ENCODE data around the gene ZSCAN5B. TPM values are rescaled to one million over a fixed set of nuclear protein-coding genes. Genes with fewer than 3 reads are reported as not detected.
A peak's percentile ranks its signal among the peaks of the same experiment; 100 is the strongest.
"Not testable (repeated sequence)": the region's sequence is repeated elsewhere in the genome, so short reads cannot be mapped to it uniquely, and the experiment has no call there.

Gene ZSCAN5B, protein sequence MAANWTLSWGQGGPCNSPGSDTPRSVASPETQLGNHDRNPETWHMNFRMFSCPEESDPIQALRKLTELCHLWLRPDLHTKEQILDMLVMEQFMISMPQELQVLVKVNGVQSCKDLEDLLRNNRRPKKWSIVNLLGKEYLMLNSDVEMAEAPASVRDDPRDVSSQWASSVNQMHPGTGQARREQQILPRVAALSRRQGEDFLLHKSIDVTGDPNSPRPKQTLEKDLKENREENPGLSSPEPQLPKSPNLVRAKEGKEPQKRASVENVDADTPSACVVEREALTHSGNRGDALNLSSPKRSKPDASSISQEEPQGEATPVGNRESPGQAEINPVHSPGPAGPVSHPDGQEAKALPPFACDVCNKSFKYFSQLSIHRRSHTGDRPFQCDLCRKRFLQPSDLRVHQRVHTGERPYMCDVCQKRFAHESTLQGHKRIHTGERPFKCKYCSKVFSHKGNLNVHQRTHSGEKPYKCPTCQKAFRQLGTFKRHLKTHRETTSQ
- under 1 TPM in 1 of 2 donors, not detected in 1; 0.24 TPM for total RNA-seq

- H3K4me3 Mint-ChIP-seq; H3K27ac Mint-ChIP-seq; H3K9me3 Mint-ChIP-seq; H3K27me3 Mint-ChIP-seq; H3K36me3 Mint-ChIP-seq (ENCODE audit: low read depth); ATAC-seq (replicated peaks); H3K4me1 Mint-ChIP-seq: not testable (repeated sequence)
These were observed at the start of gene ZSCAN5B for GRCh38 chr19:56197646-56198045. ZSCAN5B (minus strand) TSS chr19:56197783; CDS start chr19:56193052, 4,731 bp downstream.

DNA sequence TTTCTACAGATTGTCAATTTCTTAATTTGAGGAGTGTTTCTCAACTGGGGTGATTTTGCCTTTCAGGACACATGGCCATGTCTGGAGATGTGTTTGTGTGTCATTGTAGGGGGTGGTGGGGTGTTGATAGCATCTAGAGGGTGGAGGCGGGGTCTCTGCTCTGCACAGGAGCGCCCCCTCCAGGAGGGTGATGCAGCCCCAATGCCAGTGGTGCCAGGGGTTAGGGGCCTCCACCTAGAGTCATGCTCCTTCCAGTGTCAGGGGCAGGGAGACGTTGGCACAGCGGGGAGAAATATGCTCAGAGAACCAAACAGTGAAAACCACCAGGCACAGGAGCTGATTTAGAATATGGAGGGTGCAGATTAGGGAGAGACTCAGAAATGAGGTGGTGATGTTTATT lies 48.2 kb upstream of the ZSCAN5B start:
- not testable (repeated sequence) for H3K4me1 Mint-ChIP-seq; H3K36me3 Mint-ChIP-seq (ENCODE audit: low read depth); ATAC-seq (replicated peaks); H3K27me3 Mint-ChIP-seq; H3K27ac Mint-ChIP-seq; H3K4me3 Mint-ChIP-seq; H3K9me3 Mint-ChIP-seq

- H3K9me3 Mint-ChIP-seq: no peaks in the 10 kb centered on the region
- H3K4me1 Mint-ChIP-seq: no peaks in the 10 kb centered on the region
- H3K27ac Mint-ChIP-seq: no peak overlapping the region
- no peak overlapping the region for H3K4me3 Mint-ChIP-seq
- no peaks in the 10 kb centered on the region for H3K36me3 Mint-ChIP-seq (ENCODE audit: low read depth)
- no peak for ATAC-seq (replicated peaks)
- no peaks in the 10 kb centered on the region for H3K27me3 Mint-ChIP-seq
These were observed 47.6 kb upstream of the ZSCAN5B start for GRCh38 chr19:56245121-56245740.

DNA sequence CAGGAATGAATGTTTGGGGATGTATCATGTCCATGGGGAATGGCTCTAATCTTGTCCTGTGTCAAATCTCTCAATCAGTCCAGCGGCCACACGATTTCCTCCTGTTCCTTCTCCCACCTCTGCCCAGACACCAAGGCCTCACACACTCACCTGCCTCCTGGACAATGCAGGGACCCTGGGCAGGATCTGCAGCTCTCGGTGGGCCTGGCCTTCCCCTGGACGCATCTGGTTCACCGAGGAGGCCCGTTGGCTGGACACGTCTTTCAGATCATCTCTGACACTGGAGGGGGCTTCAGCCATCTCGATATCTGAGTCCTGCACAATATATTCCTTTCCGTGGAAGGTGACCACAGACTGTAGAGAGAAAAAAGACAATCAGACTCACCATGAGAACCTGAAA lies 25.9 kb upstream of the ZSCAN5B start:
- no peak for ATAC-seq (replicated peaks)
- Mint-ChIP-seq H3K27ac (no peak overlapping the region), H3K27me3 (no peaks in the 10 kb centered on the region), H3K9me3 (no peaks in the 10 kb centered on the region), H3K4me1 (no peaks in the 10 kb centered on the region), H3K36me3 (ENCODE audit: low read depth) (peaks cover 23% of the 10 kb centered on the region), H3K4me3 (no peak overlapping the region)

DNA sequence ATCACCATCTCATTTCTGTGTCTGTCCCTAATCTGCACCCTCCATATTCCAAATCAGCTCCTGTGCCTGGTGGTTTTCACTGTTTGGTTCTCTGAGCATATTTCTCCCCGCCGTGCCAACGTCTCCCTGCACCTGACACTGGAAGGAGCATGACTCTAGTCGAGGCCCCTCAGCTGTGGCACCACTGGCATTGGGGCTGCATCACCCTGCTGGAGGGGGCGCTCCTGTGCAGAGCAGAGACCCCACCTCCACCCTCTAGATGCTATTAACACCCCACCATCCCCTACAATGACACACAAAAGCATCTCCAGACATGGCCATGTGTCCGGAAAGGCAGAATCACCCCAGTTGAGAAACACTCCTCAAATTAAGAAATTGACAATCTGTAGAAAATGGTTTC lies 25.3 kb upstream of the ZSCAN5B start:
- Mint-ChIP-seq H3K4me3 (no peak overlapping the region), H3K36me3 (ENCODE audit: low read depth) (peaks cover 23% of the 10 kb centered on the region), H3K27ac (no peak overlapping the region), H3K4me1 (no peaks in the 10 kb centered on the region), H3K9me3 (no peaks in the 10 kb centered on the region), H3K27me3 (peaks cover 3% of the 10 kb centered on the region)
- ATAC-seq (replicated peaks): no peak

- no peaks in the 10 kb centered on the region for H3K9me3 Mint-ChIP-seq
These were observed 24.3 kb upstream of the ZSCAN5B start for GRCh38 chr19:56221851-56222250.

GRCh38 chr19:56221442-56221841 lies 23.9 kb upstream of the ZSCAN5B start:
- H3K27ac Mint-ChIP-seq; H3K27me3 Mint-ChIP-seq; ATAC-seq (replicated peaks); H3K4me3 Mint-ChIP-seq; H3K4me1 Mint-ChIP-seq; H3K9me3 Mint-ChIP-seq: not testable (repeated sequence)
- H3K36me3 Mint-ChIP-seq (ENCODE audit: low read depth): peaks cover 23% of the 10 kb centered on the region

More at GRCh38 chr19:56221851-56222250, 24.3 kb upstream of the ZSCAN5B start:
- Mint-ChIP-seq H3K36me3 (ENCODE audit: low read depth) (peaks cover 23% of the 10 kb centered on the region), H3K27me3 (peaks cover 4% of the 10 kb centered on the region), H3K4me1 (no peaks in the 10 kb centered on the region), H3K4me3 (no peak overlapping the region), H3K27ac (no peak overlapping the region)
- ATAC-seq (replicated peaks): no peak

DNA sequence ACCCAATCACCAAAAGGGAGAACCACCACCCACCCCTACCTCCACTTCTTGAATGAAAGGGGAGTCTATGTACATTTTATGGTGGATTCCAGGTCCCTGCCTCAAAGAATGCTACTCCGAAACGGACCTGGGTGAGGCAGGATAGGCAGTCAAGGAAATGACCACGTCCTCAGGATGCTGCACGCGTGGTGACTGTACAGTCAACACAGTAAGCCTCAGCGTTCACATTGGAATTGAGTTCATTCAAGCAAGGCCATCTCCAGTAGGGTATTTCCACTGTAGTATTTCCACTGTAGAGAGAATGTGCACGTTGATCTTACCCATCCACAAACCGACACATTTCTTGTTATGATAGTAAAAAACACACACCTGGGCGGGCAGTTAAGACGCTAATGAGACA lies 21.4 kb upstream of the ZSCAN5B start:
- no peak for ATAC-seq (replicated peaks)
- Mint-ChIP-seq H3K36me3 (ENCODE audit: low read depth) (peaks cover 22% of the 10 kb centered on the region), H3K9me3 (no peaks in the 10 kb centered on the region)

DNA sequence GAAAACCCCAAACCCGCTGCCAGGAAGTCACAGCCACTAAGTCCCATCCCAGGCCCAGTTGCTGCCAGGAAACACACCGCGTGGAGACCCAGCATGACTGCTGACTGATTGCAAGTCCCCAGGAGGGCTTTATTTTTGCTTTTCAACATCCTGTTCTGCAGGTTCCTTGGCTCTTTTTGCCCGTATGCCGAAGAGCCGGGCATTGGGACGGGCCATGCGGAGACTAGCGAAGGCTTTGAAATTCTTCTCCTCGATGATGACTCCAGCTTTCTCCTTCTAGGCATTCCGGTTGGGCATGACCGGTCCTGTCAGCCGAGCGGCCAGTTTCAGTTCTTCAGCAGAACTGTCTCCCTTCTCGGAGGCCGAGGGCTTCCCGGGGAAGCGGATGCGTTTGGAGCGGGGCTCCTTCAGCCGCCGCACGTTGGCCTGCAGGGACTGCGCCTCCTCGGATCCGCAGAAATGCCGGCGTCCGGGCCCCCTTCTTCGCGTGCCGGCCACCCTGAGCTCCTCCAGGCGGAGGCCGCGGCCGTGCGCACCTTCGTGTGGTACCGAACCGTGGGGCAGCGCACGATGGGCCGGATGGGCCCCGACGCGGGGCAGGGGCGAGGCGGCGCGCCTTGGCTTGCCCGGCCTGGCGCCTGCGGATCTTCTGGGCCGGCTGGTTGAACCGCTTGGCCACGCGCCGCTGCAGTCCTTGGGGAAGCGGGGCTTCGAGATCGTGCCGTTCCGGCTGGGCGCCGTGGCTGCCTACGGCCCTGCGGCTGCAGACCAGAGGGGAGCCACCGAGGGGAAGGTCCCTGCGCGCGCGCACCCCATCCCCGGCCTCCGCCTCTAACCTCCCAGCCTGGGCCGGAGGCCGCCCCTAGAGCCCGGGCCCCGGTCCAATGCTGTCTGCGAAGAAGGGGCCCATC lies 19.7 kb upstream of the ZSCAN5B start:
- peaks cover 8% of the 10 kb centered on the region for H3K36me3 Mint-ChIP-seq (ENCODE audit: low read depth)
- no peak for ATAC-seq (replicated peaks)
- no peaks in the 10 kb centered on the region for H3K9me3 Mint-ChIP-seq
- peaks cover 18% of the 10 kb centered on the region for H3K27me3 Mint-ChIP-seq
- H3K27ac Mint-ChIP-seq: no peak overlapping the region
- H3K4me3 Mint-ChIP-seq: peak overlapping the region; percentile 21
- H3K4me1 Mint-ChIP-seq: no peaks in the 10 kb centered on the region

More for the DNA sequence above, 21.4 kb upstream of the ZSCAN5B start:
- Mint-ChIP-seq H3K27me3 (peaks cover 14% of the 10 kb centered on the region), H3K27ac (no peak overlapping the region), H3K4me1 (no peaks in the 10 kb centered on the region), H3K4me3 (no peak overlapping the region)

GRCh38 chr19:56211718-56212117 lies 14.1 kb upstream of the ZSCAN5B start:
- H3K9me3 Mint-ChIP-seq: no peaks in the 10 kb centered on the region
- H3K27me3 Mint-ChIP-seq: peaks cover 17% of the 10 kb centered on the region
- H3K4me1 Mint-ChIP-seq: no peaks in the 10 kb centered on the region
- ATAC-seq (replicated peaks): no peak
- no peak overlapping the region for H3K27ac Mint-ChIP-seq
- no peak overlapping the region for H3K4me3 Mint-ChIP-seq
- H3K36me3 Mint-ChIP-seq (ENCODE audit: low read depth): no peaks in the 10 kb centered on the region

DNA sequence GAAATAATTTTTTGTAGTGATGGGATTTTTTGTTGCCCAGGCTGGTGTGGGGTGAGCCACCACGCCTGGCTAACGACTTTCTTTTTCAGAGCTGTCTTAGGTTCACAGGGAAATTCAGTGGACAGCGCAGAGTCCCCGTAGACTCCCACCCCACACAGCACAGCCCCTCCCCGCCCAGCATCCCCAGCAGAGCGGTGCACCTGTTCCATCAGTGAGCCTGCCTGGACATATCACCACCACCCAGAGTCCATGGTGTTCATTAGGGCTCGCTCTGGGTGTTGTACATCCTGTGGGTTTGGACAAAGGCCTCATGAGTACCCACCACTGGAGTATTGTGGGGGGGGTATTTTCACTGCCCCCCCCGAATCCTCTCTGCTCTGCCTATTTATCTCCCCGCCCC lies 12.5 kb upstream of the ZSCAN5B start:
- H3K4me1 Mint-ChIP-seq; H3K4me3 Mint-ChIP-seq; ATAC-seq (replicated peaks); H3K36me3 Mint-ChIP-seq (ENCODE audit: low read depth); H3K27ac Mint-ChIP-seq; H3K9me3 Mint-ChIP-seq: not testable (repeated sequence)
- H3K27me3 Mint-ChIP-seq: peaks cover 19% of the 10 kb centered on the region

DNA sequence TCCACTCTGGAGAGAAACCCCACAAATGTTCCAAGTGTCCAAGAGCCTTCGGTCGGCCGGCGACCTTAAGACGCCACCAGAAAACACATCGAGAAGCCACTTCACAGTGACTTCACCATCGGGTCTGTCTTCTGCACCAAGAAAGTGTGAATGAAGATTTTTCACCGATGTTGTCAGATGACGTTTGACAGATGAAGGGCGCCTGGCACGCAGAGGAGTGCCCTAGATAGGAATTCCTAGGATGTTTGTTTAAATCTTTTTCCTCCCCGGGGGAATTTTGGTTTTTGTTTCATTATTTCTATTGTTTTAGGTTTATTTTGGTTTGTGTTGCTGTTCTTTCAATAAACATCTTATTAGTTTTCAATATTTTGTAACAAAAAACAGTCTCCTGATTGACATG lies 11.5 kb upstream of the ZSCAN5B start:
- no peak for ATAC-seq (replicated peaks)
- Mint-ChIP-seq H3K36me3 (ENCODE audit: low read depth) (no peaks in the 10 kb centered on the region), H3K9me3 (no peaks in the 10 kb centered on the region), H3K27ac (no peak overlapping the region), H3K4me3 (no peak overlapping the region), H3K4me1 (no peaks in the 10 kb centered on the region), H3K27me3 (peaks cover 13% of the 10 kb centered on the region)

- not testable (repeated sequence) for ATAC-seq (replicated peaks); H3K9me3 Mint-ChIP-seq; H3K27ac Mint-ChIP-seq; H3K27me3 Mint-ChIP-seq; H3K4me1 Mint-ChIP-seq; H3K4me3 Mint-ChIP-seq; H3K36me3 Mint-ChIP-seq (ENCODE audit: low read depth)
These were observed 10.0 kb upstream of the ZSCAN5B start for GRCh38 chr19:56207581-56207980.

- Mint-ChIP-seq H3K27me3 (peaks cover 5% of the 10 kb centered on the region), H3K4me1 (no peaks in the 10 kb centered on the region), H3K9me3 (no peaks in the 10 kb centered on the region), H3K4me3 (no peak within 1 kb of the TSS), H3K27ac (no peak within 1 kb of the TSS), H3K36me3 (ENCODE audit: low read depth) (no peaks in the 10 kb centered on the region)
- no peak for ATAC-seq (replicated peaks)
These were observed 4.4 kb upstream of the ZSCAN5B start, which contains the start of gene ZSCAN5C for GRCh38 chr19:56201973-56202372. ZSCAN5C (plus strand) TSS chr19:56202273; CDS start chr19:56205914, 3,641 bp downstream.

Measured in activated T-helper 17 cell treated with anti-CD3 and anti-CD28 coated beads, Interleukin-2, amount 50 U/mL, for 72 hours (primary cell).